DOHH2 (cell line): ENCODE results near the gene CHCHD3.

Experiments
- EZH2phosphoT487 ChIP-seq: fragments of 200-600 bp; sonication (generic); IDR thresholded peaks from 2 replicates; pipeline ENCODE4 v1.6.1; 2017; ENCODE audit warnings: borderline replicate concordance, mild to moderate bottlenecking, antibody characterized with exemption, low read length, moderate library complexity, mixed read lengths
- TF ChIP-seq, protein P1 (sequence below): fragments of 200-600 bp; sonication (generic); IDR thresholded peaks from one replicate; pipeline ENCODE4 v1.5.1; 2014; ENCODE audit warnings: antibody characterized with exemption, mild to moderate bottlenecking, low read depth, low read length; ENCODE audit not compliant: poor library complexity, severe bottlenecking

DNA sequence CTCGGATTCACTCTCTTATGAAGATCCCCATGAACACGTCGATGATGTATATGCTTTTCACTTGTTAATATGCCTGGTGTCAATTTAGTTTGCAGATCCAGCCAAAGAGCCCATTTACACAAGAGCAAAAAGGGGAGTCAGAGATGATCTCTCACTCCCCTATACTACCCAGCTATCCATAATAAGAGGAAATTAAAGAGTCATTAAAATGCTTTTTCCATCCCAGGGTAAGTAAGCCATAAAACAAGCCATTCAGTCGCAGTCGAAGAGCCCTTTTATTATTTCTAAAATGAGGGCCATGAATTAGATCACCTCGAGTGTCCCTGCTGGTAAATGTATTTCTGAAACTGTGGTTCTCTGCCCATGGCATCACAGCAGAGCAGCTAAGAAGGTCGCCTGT is 41.2 kb downstream of the CHCHD3 start:
- TF ChIP-seq, protein P1, sequence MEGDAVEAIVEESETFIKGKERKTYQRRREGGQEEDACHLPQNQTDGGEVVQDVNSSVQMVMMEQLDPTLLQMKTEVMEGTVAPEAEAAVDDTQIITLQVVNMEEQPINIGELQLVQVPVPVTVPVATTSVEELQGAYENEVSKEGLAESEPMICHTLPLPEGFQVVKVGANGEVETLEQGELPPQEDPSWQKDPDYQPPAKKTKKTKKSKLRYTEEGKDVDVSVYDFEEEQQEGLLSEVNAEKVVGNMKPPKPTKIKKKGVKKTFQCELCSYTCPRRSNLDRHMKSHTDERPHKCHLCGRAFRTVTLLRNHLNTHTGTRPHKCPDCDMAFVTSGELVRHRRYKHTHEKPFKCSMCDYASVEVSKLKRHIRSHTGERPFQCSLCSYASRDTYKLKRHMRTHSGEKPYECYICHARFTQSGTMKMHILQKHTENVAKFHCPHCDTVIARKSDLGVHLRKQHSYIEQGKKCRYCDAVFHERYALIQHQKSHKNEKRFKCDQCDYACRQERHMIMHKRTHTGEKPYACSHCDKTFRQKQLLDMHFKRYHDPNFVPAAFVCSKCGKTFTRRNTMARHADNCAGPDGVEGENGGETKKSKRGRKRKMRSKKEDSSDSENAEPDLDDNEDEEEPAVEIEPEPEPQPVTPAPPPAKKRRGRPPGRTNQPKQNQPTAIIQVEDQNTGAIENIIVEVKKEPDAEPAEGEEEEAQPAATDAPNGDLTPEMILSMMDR, result no peak
- TF ChIP-seq EZH2phosphoT487, result no peak
